HG03103 (cell line): ENCODE results near the gene SS18L1.

Experiments used
- ATAC-seq: cut with Tn5 transposase; IDR thresholded peaks from one replicate; pipeline ENCODE4 v1.9.1; 2021; ENCODE audit warnings: low read depth; ENCODE audit not compliant: unreplicated experiment

Gene SS18L1

GRCh38 chr20:62208795-62209755, 65.5 kb downstream of the SS18L1 start:
- no peak for ATAC-seq

- no peak for ATAC-seq
Measured at GRCh38 chr20:62209850-62210495, 66.4 kb downstream of the SS18L1 start.

GRCh38 chr20:62210496-62210855, 66.9 kb downstream of the SS18L1 start:
- no peak for ATAC-seq

- no peak for ATAC-seq
Measured at GRCh38 chr20:62211216-62211615, 67.6 kb downstream of the SS18L1 start.

- no peak for ATAC-seq
Measured at GRCh38 chr20:62211769-62212288, 68.3 kb downstream of the SS18L1 start.

GRCh38 chr20:62212299-62212698, 68.7 kb downstream of the SS18L1 start:
- ATAC-seq: no peak

GRCh38 chr20:62214067-62214466, 70.5 kb downstream of the SS18L1 start:
- ATAC-seq: no peak

GRCh38 chr20:62215020-62215990, 71.7 kb downstream of the SS18L1 start:
- ATAC-seq: no peak

- ATAC-seq: no peak
Measured at GRCh38 chr20:62215991-62216635, 72.5 kb downstream of the SS18L1 start.

GRCh38 chr20:62216636-62217566, 73.3 kb downstream of the SS18L1 start:
- no peak for ATAC-seq

GRCh38 chr20:62217913-62218773, 74.6 kb downstream of the SS18L1 start:
- no peak for ATAC-seq

- ATAC-seq: no peak
Measured at GRCh38 chr20:62219101-62219991, 75.8 kb downstream of the SS18L1 start.

- no peak for ATAC-seq
Measured at GRCh38 chr20:62219992-62220665, 76.6 kb downstream of the SS18L1 start, which contains the start of gene HRH3. Gene HRH3 (minus strand): TSS chr20:62220278. CDS start chr20:62219970, 308 bp downstream.

- ATAC-seq: no peak
Measured at GRCh38 chr20:62220666-62221568, 77.3 kb downstream of the SS18L1 start.

- ATAC-seq: no peak
Measured at GRCh38 chr20:62222266-62222850, 78.8 kb downstream of the SS18L1 start.
